ENCODE data around the gene SPPL2C.

Gene SPPL2C

DNA sequence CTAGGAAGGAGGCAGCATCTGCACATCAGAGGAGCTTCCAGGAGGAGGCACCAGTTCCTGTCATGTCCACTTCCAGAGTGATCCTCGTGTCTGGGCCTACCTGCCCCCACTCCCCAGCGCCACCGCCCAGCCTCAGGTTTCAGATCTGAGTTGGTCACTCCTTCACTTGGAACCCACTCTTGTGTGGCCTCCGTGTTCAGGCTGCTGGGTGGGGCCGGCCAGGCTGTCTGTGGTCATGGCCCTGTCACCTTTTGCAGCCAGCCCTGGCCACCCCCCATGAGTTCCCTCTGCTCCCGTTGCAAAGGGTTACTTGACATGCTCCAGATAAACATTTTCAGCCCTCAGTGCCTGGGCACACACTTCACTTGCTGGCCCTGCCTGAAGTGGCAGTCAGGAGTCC lies 26.6 kb upstream of the SPPL2C start:
- no peak overlapping the region for H2AFZ ChIP-seq (ENCODE audit: low read depth, low read length, severe bottlenecking)
- H3K36me3 ChIP-seq (ENCODE audit: low read length): no peaks in the 10 kb centered on the region
- no peak overlapping the region for H3K9ac ChIP-seq (ENCODE audit: low read length)
- H3K27ac ChIP-seq (ENCODE audit: low read depth, low read length): no peak overlapping the region
- no peaks in the 10 kb centered on the region for H3K27me3 ChIP-seq (ENCODE audit: low read length)
- H4K20me1 ChIP-seq (ENCODE audit: low read depth, low read length): no peaks in the 10 kb centered on the region
- H3K9me3 ChIP-seq (ENCODE audit: insufficient read depth, low read length): no peaks in the 10 kb centered on the region
- TF ChIP-seq EZH2phosphoT487 (conservative IDR thresholded peaks at IDR 0.05; ENCODE audit: low read length): no peak
- no peak for TF ChIP-seq CTCF (IDR thresholded peaks at IDR 0.05; ENCODE audit: insufficient read depth, low read length, poor library complexity, severe bottlenecking)
- no peaks in the 10 kb centered on the region for H3F3A ChIP-seq (ENCODE audit: insufficient read depth)
- H3K4me2 ChIP-seq (ENCODE audit: low read depth, low read length, poor library complexity, severe bottlenecking): no peak overlapping the region
- no peaks in the 10 kb centered on the region for H3K79me2 ChIP-seq (ENCODE audit: insufficient read depth, low read length)
- no peaks in the 10 kb centered on the region for H3K9me2 ChIP-seq (replicated peaks; ENCODE audit: insufficient read depth, low read length)
- H3K4me3 ChIP-seq (ENCODE audit: insufficient read depth, low read length, poor library complexity, severe bottlenecking): no peak overlapping the region

- no peak overlapping the region for H3K4me3 ChIP-seq (ENCODE audit: insufficient read depth, low read length, poor library complexity, severe bottlenecking)
- H3F3A ChIP-seq (ENCODE audit: insufficient read depth): no peaks in the 10 kb centered on the region
- H3K9me2 ChIP-seq (replicated peaks; ENCODE audit: insufficient read depth, low read length): no peaks in the 10 kb centered on the region
- no peak overlapping the region for H3K4me2 ChIP-seq (ENCODE audit: low read depth, low read length, poor library complexity, severe bottlenecking)
- no peaks in the 10 kb centered on the region for H3K36me3 ChIP-seq (ENCODE audit: low read length)
- H3K27ac ChIP-seq (ENCODE audit: low read depth, low read length): no peak overlapping the region
- TF ChIP-seq CTCF (IDR thresholded peaks at IDR 0.05; ENCODE audit: insufficient read depth, low read length, poor library complexity, severe bottlenecking): no peak
- no peak overlapping the region for H3K9ac ChIP-seq (ENCODE audit: low read length)
- no peak overlapping the region for H2AFZ ChIP-seq (ENCODE audit: low read depth, low read length, severe bottlenecking)
- no peaks in the 10 kb centered on the region for H3K79me2 ChIP-seq (ENCODE audit: insufficient read depth, low read length)
- no peaks in the 10 kb centered on the region for H3K9me3 ChIP-seq (ENCODE audit: insufficient read depth, low read length)
- H4K20me1 ChIP-seq (ENCODE audit: low read depth, low read length): no peaks in the 10 kb centered on the region
- H3K27me3 ChIP-seq (ENCODE audit: low read length): no peaks in the 10 kb centered on the region
These were observed 26.0 kb upstream of the SPPL2C start for GRCh38 chr17:45818699-45819098.

- Histone ChIP-seq H3K4me3 (ENCODE audit: insufficient read depth, low read length, poor library complexity, severe bottlenecking) (no peak overlapping the region), H3K9me2 (replicated peaks; ENCODE audit: insufficient read depth, low read length) (no peaks in the 10 kb centered on the region), H3F3A (ENCODE audit: insufficient read depth) (no peaks in the 10 kb centered on the region), H3K79me2 (ENCODE audit: insufficient read depth, low read length) (no peaks in the 10 kb centered on the region), H3K27me3 (ENCODE audit: low read length) (no peaks in the 10 kb centered on the region), H4K20me1 (ENCODE audit: low read depth, low read length) (no peaks in the 10 kb centered on the region), H3K27ac (ENCODE audit: low read depth, low read length) (no peak overlapping the region), H3K9me3 (ENCODE audit: insufficient read depth, low read length) (no peaks in the 10 kb centered on the region), H3K9ac (ENCODE audit: low read length) (no peak overlapping the region), H2AFZ (ENCODE audit: low read depth, low read length, severe bottlenecking) (no peak overlapping the region), H3K4me2 (ENCODE audit: low read depth, low read length, poor library complexity, severe bottlenecking) (no peak overlapping the region), H3K36me3 (ENCODE audit: low read length) (no peaks in the 10 kb centered on the region)
- TF ChIP-seq CTCF (IDR thresholded peaks at IDR 0.05; ENCODE audit: insufficient read depth, low read length, poor library complexity, severe bottlenecking) (no peak), EZH2phosphoT487 (conservative IDR thresholded peaks at IDR 0.05; ENCODE audit: low read length) (no peak)
These were observed 25.0 kb upstream of the SPPL2C start for GRCh38 chr17:45819632-45820031.
